Endothelial cell (in vitro differentiated cells): ENCODE data around the gene SLC44A4. TPM values are rescaled to one million over a fixed set of nuclear protein-coding genes. Genes with fewer than 3 reads are reported as not detected.

Experiments
- DNase-seq: peaks from one replicate; pipeline ENCODE4 v3.0.0; 2021; ENCODE audit warnings: low spot score
- H3K27ac Mint-ChIP-seq: one replicate; pipeline ENCODE4 v1.8.0; 2021; ENCODE audit warnings: mixed read lengths, inconsistent platforms; ENCODE audit not compliant: unreplicated experiment
- H3K27me3 Mint-ChIP-seq: one replicate; pipeline ENCODE4 v1.8.0; 2021; ENCODE audit warnings: mild to moderate bottlenecking, moderate library complexity, mixed read lengths, inconsistent platforms; ENCODE audit not compliant: unreplicated experiment
- H3K36me3 Mint-ChIP-seq: one replicate; pipeline ENCODE4 v1.8.0; 2021; ENCODE audit warnings: mild to moderate bottlenecking, low read depth, mixed read lengths, inconsistent platforms; ENCODE audit not compliant: unreplicated experiment
- H3K4me1 Mint-ChIP-seq: one replicate; pipeline ENCODE4 v1.8.0; 2021; ENCODE audit warnings: mild to moderate bottlenecking, mixed read lengths, inconsistent platforms; ENCODE audit not compliant: unreplicated experiment
- H3K4me3 Mint-ChIP-seq: one replicate; pipeline ENCODE4 v1.8.0; 2021; ENCODE audit warnings: mild to moderate bottlenecking, mixed read lengths, inconsistent platforms; ENCODE audit not compliant: unreplicated experiment
- H3K9me3 Mint-ChIP-seq: one replicate; pipeline ENCODE4 v1.8.0; 2021; ENCODE audit warnings: mixed read lengths, inconsistent platforms; ENCODE audit not compliant: unreplicated experiment
- total RNA-seq: library from RNA; stranded (reverse); fragmentation: NEBNext Ultra II Directional; extraction: Animal tissue kit (Norgen Biotek cat#: 25700); gene quantifications from one replicate; pipeline ENCODE4 v1.2.1, GENCODE V29; 2021; ENCODE audit not compliant: unreplicated experiment
- TF ChIP-seq, protein P1 (sequence below): fragments of 200-600 bp; sonication (generic); IDR thresholded peaks from one replicate; pipeline ENCODE4 v1.5.0; 2021; ENCODE audit warnings: antibody characterized with exemption; ENCODE audit not compliant: unreplicated experiment

Gene SLC44A4
- total RNA-seq, 1 donor from 2014 or later = 1.6 TPM

DNA sequence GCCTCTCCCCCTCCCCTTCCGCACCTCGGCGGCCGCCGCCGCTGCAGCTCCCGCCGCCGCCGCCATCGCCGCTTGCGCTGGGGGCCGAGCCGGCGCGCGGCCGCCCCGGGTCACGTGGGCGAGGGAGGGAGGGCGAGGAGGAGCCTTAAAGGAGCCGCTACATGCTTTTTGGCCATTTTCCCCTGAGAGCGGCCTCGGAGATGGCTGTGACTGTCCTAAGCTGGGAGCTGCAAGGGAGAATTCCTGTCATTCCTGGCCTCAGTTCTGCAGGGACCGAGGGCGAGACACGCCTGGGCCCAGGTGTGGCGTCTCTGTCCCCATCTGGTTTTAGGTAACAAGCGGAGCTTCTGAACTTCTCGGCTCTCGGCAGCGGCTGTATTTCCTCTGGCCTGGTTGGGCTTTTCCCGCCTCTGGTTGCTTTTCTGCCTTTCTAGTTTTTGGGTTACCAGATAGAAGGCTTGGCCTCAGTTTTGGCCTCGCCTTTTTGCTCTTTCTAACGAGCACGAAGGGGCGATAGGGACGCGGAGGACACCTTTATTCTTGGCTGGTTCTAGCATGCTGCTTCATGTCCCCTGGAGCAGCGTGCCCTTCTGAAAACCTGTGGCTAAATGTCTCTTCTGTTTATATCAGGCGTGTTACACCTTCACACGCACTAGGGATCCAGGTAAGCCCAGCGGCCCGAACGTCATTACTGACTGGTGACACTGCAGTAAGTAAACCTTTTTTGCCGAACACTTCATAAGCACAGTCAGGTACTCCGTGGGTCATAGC lies 19.0 kb upstream of the SLC44A4 start, which contains the start of gene EHMT2:
Gene EHMT2, minus strand, starts transcription at position 87 of the 771 bp plus-strand sequence. Its CDS starts 21 bp downstream, at position 66.
- peak; percentile 80 for DNase-seq
- peak within 1 kb of the TSS; percentile 27 for H3K27ac Mint-ChIP-seq
- H3K4me3 Mint-ChIP-seq = peak within 1 kb of the TSS; percentile 96
- no peaks in the 10 kb centered on the region for H3K9me3 Mint-ChIP-seq
- peaks cover 5% of the 10 kb centered on the region for H3K27me3 Mint-ChIP-seq
- peaks cover 8% of the 10 kb centered on the region for H3K36me3 Mint-ChIP-seq
- H3K4me1 Mint-ChIP-seq = peaks cover 12% of the 10 kb centered on the region
- TF ChIP-seq, protein P1, sequence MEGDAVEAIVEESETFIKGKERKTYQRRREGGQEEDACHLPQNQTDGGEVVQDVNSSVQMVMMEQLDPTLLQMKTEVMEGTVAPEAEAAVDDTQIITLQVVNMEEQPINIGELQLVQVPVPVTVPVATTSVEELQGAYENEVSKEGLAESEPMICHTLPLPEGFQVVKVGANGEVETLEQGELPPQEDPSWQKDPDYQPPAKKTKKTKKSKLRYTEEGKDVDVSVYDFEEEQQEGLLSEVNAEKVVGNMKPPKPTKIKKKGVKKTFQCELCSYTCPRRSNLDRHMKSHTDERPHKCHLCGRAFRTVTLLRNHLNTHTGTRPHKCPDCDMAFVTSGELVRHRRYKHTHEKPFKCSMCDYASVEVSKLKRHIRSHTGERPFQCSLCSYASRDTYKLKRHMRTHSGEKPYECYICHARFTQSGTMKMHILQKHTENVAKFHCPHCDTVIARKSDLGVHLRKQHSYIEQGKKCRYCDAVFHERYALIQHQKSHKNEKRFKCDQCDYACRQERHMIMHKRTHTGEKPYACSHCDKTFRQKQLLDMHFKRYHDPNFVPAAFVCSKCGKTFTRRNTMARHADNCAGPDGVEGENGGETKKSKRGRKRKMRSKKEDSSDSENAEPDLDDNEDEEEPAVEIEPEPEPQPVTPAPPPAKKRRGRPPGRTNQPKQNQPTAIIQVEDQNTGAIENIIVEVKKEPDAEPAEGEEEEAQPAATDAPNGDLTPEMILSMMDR = no peak

DNA sequence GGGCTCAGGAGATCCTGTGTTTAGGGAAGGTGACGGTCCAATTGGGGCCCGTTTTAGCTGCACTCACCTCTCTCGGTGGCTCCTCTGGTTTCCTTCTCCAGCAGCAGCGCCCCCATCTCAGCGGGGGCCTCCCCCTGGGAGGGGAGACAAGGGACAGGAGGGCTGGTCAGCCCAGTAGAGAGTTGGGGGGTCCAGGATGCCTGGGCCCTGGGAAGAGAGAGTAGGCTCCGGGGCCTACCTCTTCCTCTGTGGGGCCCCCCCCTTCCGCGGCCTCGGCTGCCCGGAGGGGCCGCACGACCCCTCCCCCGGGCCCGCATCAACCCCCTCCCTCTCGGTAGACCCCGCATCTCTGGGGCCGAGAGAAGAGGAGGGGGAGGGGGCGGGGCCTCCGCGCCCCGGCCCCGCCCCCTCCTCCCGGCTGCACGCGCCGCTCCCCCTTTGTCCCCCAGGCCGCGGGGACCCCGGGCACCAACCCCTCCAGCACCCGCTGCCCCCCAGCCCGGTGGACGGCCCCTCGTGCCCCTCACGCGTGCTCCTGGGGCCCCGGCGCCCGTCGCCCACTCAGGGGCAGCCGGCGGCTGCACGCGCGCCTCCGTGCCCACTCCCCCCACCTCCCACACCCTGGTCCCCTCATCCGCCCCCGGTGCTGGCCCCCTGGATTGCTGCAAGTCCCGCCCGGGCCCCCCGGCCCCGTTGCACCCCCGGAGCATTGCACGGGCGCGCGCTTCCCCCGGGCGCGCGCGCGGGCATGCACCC lies 18.2 kb upstream of the SLC44A4 start:
- no peak for DNase-seq
- peaks cover 8% of the 10 kb centered on the region for H3K4me1 Mint-ChIP-seq
- peaks cover 2% of the 10 kb centered on the region for H3K27me3 Mint-ChIP-seq
- H3K27ac Mint-ChIP-seq = no peak overlapping the region
- TF ChIP-seq, protein P1 = no peak
- H3K4me3 Mint-ChIP-seq = peak overlapping the region; percentile 88
- H3K36me3 Mint-ChIP-seq = peaks cover 8% of the 10 kb centered on the region
- H3K9me3 Mint-ChIP-seq = no peaks in the 10 kb centered on the region

DNA sequence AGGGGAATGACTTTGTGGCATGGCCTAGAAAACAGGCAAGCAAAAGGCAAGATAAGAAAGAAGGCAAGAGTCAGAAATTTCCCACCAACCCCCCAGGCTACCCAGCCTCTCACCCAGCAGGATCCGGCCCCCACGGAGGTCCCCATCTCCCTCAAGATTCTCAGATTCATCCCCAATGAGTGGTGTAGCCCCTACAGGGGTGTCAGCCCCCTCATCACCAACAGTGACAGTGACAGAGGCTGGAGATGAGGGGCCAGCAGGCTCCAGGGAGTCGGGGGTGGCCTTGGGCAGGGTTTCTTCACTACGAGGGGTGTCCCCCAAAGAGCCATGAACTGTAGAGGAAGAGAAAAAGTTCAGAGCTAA lies 17.7 kb upstream of the SLC44A4 start:
- Mint-ChIP-seq H3K4me1 (peaks cover 8% of the 10 kb centered on the region), H3K36me3 (peaks cover 13% of the 10 kb centered on the region), H3K4me3 (peak overlapping the region; percentile 88), H3K27me3 (peaks cover 2% of the 10 kb centered on the region), H3K27ac (no peak overlapping the region), H3K9me3 (no peaks in the 10 kb centered on the region)
- TF ChIP-seq, protein P1 = no peak
- no peak for DNase-seq

DNA sequence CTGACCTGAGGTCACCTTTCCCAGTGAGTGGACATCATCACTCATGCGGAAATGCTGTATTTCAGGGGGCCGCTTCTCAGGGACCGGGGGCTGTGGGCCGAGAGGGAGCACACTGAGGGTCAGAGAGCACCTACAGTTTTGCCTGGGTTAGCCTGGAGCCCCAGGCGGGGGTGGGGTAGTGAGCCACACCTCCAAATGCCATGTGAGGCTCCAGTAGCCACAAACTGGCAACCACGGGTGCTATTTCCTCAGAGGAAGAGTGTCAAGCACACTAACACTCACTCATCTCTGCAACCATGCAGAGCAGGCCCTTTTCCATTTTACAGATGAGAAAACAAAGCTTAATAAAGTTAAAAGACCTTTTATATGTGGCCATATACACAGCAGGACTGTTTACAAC lies 14.0 kb upstream of the SLC44A4 start:
- H3K9me3 Mint-ChIP-seq = no peaks in the 10 kb centered on the region
- DNase-seq = no peak
- H3K27me3 Mint-ChIP-seq = no peaks in the 10 kb centered on the region
- TF ChIP-seq, protein P1 = no peak
- no peak overlapping the region for H3K27ac Mint-ChIP-seq
- H3K36me3 Mint-ChIP-seq = peaks cover 26% of the 10 kb centered on the region
- H3K4me3 Mint-ChIP-seq = no peak overlapping the region
- H3K4me1 Mint-ChIP-seq = peaks cover 7% of the 10 kb centered on the region
